DOHH2 (cell line): Measurements from ENCODE around the gene DGKD.

Source experiments
- H3F3A ChIP-seq: fragments of 200-600 bp; sonication (generic), shearing (Covaris generic); 2 replicates; pipeline ENCODE4 v1.6.0; 2016; ENCODE audit warnings: antibody characterized with exemption, mild to moderate bottlenecking; ENCODE audit not compliant: control insufficient read depth, insufficient read depth
- H3K27ac ChIP-seq: fragments of 200-600 bp; sonication (generic); 2 replicates; pipeline ENCODE4 v1.5.1; 2014; ENCODE audit warnings: low read depth, mild to moderate bottlenecking, low read length, moderate library complexity
- H3K27me3 ChIP-seq: fragments of 200-600 bp; sonication (generic); 2 replicates; pipeline ENCODE4 v1.6.1; 2014; ENCODE audit warnings: mild to moderate bottlenecking, low read length, mixed read lengths; ENCODE audit not compliant: control insufficient read depth
- H3K36me3 ChIP-seq: fragments of 200-600 bp; sonication (generic); 2 replicates; pipeline ENCODE4 v1.6.1; 2014; ENCODE audit warnings: mild to moderate bottlenecking, low read length, moderate library complexity, mixed read lengths; ENCODE audit not compliant: control insufficient read depth
- H3K4me1 ChIP-seq: fragments of 200-600 bp; sonication (generic); 2 replicates; pipeline ENCODE4 v1.6.1; 2014; ENCODE audit warnings: mild to moderate bottlenecking, low read length, mixed read lengths; ENCODE audit not compliant: control insufficient read depth
- H3K4me2 ChIP-seq: fragments of 200-600 bp; sonication (generic); 2 replicates; pipeline ENCODE4 v1.6.0; 2014; ENCODE audit warnings: mild to moderate bottlenecking, low read length, moderate library complexity
- H3K4me3 ChIP-seq: fragments of 200-600 bp; sonication (generic); 2 replicates; pipeline ENCODE4 v1.5.1; 2014; ENCODE audit warnings: mild to moderate bottlenecking, low read length, mixed read lengths
- H3K79me2 ChIP-seq: fragments of 200-600 bp; sonication (generic); 2 replicates; pipeline ENCODE4 v1.6.1; 2014; ENCODE audit warnings: mild to moderate bottlenecking, low read length, mixed read lengths; ENCODE audit not compliant: control insufficient read depth
- H3K9me2 ChIP-seq: fragments of 200-600 bp; sonication (generic); replicated peaks from 2 replicates; pipeline ENCODE4 v1.6.1; 2014; ENCODE audit warnings: mild to moderate bottlenecking, low read length, mixed read lengths; ENCODE audit not compliant: control insufficient read depth
- H3K9me3 ChIP-seq: fragments of 200-600 bp; sonication (generic); 2 replicates; pipeline ENCODE4 v1.6.1; 2014; ENCODE audit warnings: antibody characterized with exemption, low read length, mixed read lengths; ENCODE audit not compliant: control insufficient read depth, insufficient read depth
- H4K20me1 ChIP-seq: fragments of 200-600 bp; sonication (generic); 2 replicates; pipeline ENCODE4 v1.6.0; 2014; ENCODE audit warnings: low read depth, mild to moderate bottlenecking, antibody characterized with exemption, low read length, moderate library complexity; ENCODE audit not compliant: control insufficient read depth, insufficient read depth
- EZH2phosphoT487 ChIP-seq: fragments of 200-600 bp; sonication (generic); IDR thresholded peaks from 2 replicates; pipeline ENCODE4 v1.6.1; 2017; ENCODE audit warnings: borderline replicate concordance, mild to moderate bottlenecking, antibody characterized with exemption, low read length, moderate library complexity, mixed read lengths
- TF ChIP-seq, protein P1 (sequence below): fragments of 200-600 bp; sonication (generic); IDR thresholded peaks from one replicate; pipeline ENCODE4 v1.5.1; 2014; ENCODE audit warnings: antibody characterized with exemption, mild to moderate bottlenecking, low read depth, low read length; ENCODE audit not compliant: poor library complexity, severe bottlenecking

Gene DGKD

DNA sequence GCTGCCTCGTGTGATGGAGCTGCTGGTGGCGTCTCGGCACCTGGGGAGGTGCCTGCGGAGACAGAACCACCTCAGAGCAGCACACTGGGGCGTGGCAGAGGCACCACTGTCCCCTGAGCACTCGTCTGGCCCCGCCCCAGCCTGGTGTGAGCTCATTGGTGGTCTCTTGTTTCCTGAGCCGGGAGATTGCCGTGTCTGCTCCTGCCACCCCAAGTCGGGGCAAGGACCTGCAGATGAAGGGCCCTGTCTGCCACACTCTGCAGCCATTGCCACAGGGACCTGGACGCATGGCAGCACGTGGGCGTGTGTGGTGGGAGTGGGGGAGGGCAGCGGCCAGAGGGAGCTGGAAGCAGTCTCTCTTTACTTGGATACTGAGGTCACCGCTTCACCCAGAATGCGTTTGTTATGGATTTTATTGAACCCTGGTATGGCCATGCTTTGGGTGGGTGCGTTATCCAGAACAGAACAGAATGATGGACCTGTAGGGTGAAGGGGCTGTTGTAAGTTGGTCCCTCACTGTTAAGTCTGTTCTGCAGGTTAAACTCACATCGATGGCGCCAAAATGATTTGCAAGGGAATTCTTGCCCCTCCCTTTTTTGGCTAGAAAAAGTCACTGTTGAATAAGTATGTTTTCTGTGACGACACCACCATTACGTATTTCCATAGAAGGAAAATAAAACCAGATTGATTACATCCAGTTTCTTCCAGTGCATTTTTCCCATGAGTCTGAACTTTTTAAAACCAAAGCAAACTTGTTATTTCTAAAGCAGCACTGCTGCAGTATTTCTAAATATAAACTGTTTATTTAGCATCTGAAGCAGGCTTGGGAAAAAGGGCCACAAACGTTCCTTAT, 120.2 kb downstream of the DGKD start:
- no peaks in the 10 kb centered on the region for H3K9me3 ChIP-seq

DNA sequence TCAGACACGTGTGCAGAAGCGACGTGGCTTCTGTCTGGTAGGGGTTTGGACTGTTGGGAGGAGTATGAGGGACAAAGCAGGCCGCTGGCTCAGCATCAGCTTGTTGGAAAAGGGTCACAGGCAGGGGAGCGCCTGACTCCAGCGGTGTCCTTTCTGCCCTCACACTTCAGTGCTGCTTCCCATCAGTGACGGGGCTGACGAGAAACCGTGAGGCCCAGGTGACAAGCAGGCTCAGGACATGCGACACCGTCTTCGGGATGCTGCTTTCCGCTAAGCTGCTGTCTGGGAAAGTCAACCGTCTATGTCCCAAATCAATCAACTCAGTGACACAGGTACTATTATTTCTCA, 121.7 kb downstream of the DGKD start:
- Histone ChIP-seq H3K27me3 (no peaks in the 10 kb centered on the region), H3K9me2 (no peaks in the 10 kb centered on the region), H3K4me1 (no peaks in the 10 kb centered on the region), H3K79me2 (no peaks in the 10 kb centered on the region), H3K36me3 (no peaks in the 10 kb centered on the region; the same call in 1 of the 2 replicates), H3K9me3 (no peaks in the 10 kb centered on the region), H3K4me2 (no peak overlapping the region), H4K20me1 (no peaks in the 10 kb centered on the region), H3K4me3 (no peak overlapping the region), H3F3A (no peaks in the 10 kb centered on the region), H3K27ac (no peak overlapping the region)
- TF ChIP-seq EZH2phosphoT487: no peak
- TF ChIP-seq, protein P1, sequence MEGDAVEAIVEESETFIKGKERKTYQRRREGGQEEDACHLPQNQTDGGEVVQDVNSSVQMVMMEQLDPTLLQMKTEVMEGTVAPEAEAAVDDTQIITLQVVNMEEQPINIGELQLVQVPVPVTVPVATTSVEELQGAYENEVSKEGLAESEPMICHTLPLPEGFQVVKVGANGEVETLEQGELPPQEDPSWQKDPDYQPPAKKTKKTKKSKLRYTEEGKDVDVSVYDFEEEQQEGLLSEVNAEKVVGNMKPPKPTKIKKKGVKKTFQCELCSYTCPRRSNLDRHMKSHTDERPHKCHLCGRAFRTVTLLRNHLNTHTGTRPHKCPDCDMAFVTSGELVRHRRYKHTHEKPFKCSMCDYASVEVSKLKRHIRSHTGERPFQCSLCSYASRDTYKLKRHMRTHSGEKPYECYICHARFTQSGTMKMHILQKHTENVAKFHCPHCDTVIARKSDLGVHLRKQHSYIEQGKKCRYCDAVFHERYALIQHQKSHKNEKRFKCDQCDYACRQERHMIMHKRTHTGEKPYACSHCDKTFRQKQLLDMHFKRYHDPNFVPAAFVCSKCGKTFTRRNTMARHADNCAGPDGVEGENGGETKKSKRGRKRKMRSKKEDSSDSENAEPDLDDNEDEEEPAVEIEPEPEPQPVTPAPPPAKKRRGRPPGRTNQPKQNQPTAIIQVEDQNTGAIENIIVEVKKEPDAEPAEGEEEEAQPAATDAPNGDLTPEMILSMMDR: no peak

More for the DNA sequence above, 120.2 kb downstream of the DGKD start:
- H3K27me3 ChIP-seq: no peaks in the 10 kb centered on the region
- no peak overlapping the region for H3K4me2 ChIP-seq
- H3K27ac ChIP-seq: no peak overlapping the region
- no peak for TF ChIP-seq EZH2phosphoT487
- TF ChIP-seq, protein P1: no peak
- H3K79me2 ChIP-seq: no peaks in the 10 kb centered on the region
- no peak overlapping the region for H3K4me3 ChIP-seq
- no peaks in the 10 kb centered on the region for H3K4me1 ChIP-seq
- peaks cover 5% of the 10 kb centered on the region for H3K36me3 ChIP-seq
- no peaks in the 10 kb centered on the region for H3F3A ChIP-seq
- no peaks in the 10 kb centered on the region for H3K9me2 ChIP-seq
- no peaks in the 10 kb centered on the region for H4K20me1 ChIP-seq

DNA sequence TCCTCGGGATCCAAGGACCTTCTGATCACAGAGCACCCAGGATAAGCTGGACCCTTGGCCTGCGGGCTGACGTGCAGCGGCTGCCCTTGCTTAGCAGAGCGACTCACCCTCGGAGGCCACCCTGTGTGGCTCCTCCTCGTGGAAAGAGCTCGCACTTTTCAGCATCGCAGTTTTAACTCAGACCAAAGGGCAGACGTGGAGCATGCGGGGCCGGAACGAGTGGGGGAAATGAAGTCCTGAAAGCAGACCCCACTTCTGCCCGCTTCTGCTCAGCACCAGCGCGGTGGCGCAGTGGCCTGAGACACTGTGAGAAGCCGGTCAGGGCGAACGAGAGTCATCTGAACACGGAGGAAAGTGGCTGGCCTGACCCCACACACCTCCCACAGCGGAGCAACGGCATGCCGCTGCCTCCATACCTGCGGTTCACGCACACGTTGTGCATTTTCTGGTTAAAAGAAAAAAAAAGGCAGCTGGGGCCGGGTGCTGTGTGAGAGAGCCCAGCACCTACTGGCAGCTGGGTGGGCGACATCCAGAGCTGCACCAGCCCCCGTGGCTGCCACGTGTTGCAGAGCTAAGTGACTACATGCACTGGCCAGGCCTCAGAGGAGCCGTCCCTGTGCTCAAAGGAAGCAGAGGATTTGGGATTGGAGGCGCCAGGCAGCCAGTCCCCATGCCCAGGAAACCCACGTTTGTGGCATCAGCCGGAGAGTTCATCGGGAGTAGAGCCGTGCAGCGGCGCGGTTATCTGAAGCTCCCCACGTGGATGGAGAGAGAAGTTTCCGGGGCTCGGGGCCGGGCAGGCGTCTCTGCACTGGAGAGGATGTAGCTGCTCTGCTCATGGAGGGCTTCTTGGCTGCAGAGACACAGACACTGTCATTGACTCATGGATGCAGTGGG, 122.6 kb downstream of the DGKD start:
- H3K27me3 ChIP-seq: no peaks in the 10 kb centered on the region
- no peak overlapping the region for H3K4me2 ChIP-seq
- no peaks in the 10 kb centered on the region for H3K79me2 ChIP-seq
- H3K4me1 ChIP-seq: no peaks in the 10 kb centered on the region
- H3K36me3 ChIP-seq: no peaks in the 10 kb centered on the region
- H4K20me1 ChIP-seq: no peaks in the 10 kb centered on the region
- TF ChIP-seq EZH2phosphoT487: no peak
- TF ChIP-seq, protein P1: no peak
- H3K27ac ChIP-seq: no peak overlapping the region
- H3K9me3 ChIP-seq: no peaks in the 10 kb centered on the region
- H3F3A ChIP-seq: no peaks in the 10 kb centered on the region
- H3K9me2 ChIP-seq: no peaks in the 10 kb centered on the region
- H3K4me3 ChIP-seq: no peak overlapping the region
